K562 (cell line): ENCODE data around the gene PTPRF. TPM values are rescaled to one million over a fixed set of nuclear protein-coding genes. Genes with fewer than 3 reads are reported as not detected.
A peak's percentile ranks its signal among the peaks of the same experiment; 100 is the strongest.

ENCODE experiments used
- ATAC-seq: fragments of 200-7000 bp; cut with Tn5 transposase; 3 replicates; pipeline ENCODE4 v1.9.1; 2020; ENCODE audit warnings: moderate library complexity
- BruUV-seq: library from RNA; stranded (reverse); fragments of 400-500 nt; replicated peaks from 2 replicates; lab custom pipeline; 2021; lab: Mats Ljungman, UMichigan
- CTCF ChIA-PET: fragments of 300-600 bp; formaldehyde crosslinking; extraction: SDS; loops from one replicate; lab custom pipeline; 2021; ENCODE audit warnings: low intra/inter-chr PET ratio; lab: Yijun Ruan, JAX
- POLR2A ChIA-PET: fragments of 300-600, 350-650 bp; sonication (Branson Sonifier 250); formaldehyde crosslinking; extraction: SDS; loops from one replicate; lab custom pipeline; 2021; ENCODE audit warnings: antibody characterized with exemption, inconsistent platforms; lab: Yijun Ruan, JAX
- DNase-seq, 4 experiments: peaks; one replicate each; pipeline versions ENCODE4 v3.0.0 to v3.0.0-alpha.2; 2011 to 2018; ENCODE audit warnings: low spot score in 3 of 4, mixed read lengths in 3 of 4; ENCODE audit errors: extremely low read depth in 1 of 4
- FAIRE-seq: peaks from 2 replicates; lab custom pipeline; 2011; peaks lifted over from hg19 to GRCh38; lab: Jason Lieb, UNC
- H2AFZ ChIP-seq: 2 replicates; pipeline ENCODE4 v1.6.0; 2011; ENCODE audit warnings: low read depth, low read length, control low read depth, inconsistent platforms
- H3K27ac ChIP-seq: fragments of 200-600 bp; 3 replicates; pipeline ENCODE4 v1.8.0; 2011; ENCODE audit warnings: low read depth, mild to moderate bottlenecking, control low read depth, inconsistent platforms, low read length, moderate library complexity, mixed read lengths; ENCODE audit errors: extremely low read depth
- H3K27me3 ChIP-seq, 2 experiments: fragments of 300-600 bp in 1 of 2; 2 replicates in 1 of 2; 3 replicates in 1 of 2; pipeline versions ENCODE4 v1.6.0 to v1.8.0; 2011; ENCODE audit warnings: inconsistent platforms in 2 of 2, low read length in 2 of 2, mild to moderate bottlenecking in 1 of 2, mixed read lengths in 1 of 2, moderate library complexity in 1 of 2; ENCODE audit not compliant: control insufficient read depth in 2 of 2, insufficient read depth in 2 of 2
- H3K36me3 ChIP-seq: fragments of 300-600 bp; 3 replicates; pipeline ENCODE4 v1.8.0; 2011; ENCODE audit warnings: mild to moderate bottlenecking, low read length, inconsistent platforms; ENCODE audit not compliant: control insufficient read depth, insufficient read depth
- H3K4me1 ChIP-seq, 2 experiments: fragments of 200-600 bp in 1 of 2; replicated peaks in 1 of 2; 2 replicates in 1 of 2; 3 replicates in 1 of 2; pipeline versions ENCODE4 v1.5.1 to v1.8.0; 2011; ENCODE audit warnings: inconsistent platforms in 2 of 2, low read length in 2 of 2, mild to moderate bottlenecking in 1 of 2, mixed read lengths in 1 of 2, moderate library complexity in 1 of 2; ENCODE audit not compliant: control insufficient read depth in 2 of 2, insufficient read depth in 2 of 2
- H3K4me2 ChIP-seq: 2 replicates; pipeline ENCODE4 v1.6.1; 2011; ENCODE audit warnings: low read length, control low read depth, inconsistent platforms, mixed read lengths; ENCODE audit not compliant: insufficient read depth
- H3K4me3 ChIP-seq: fragments of 200-600 bp; sonication (generic), shearing (Covaris generic); 2 replicates; pipeline ENCODE4 v1.5.1; 2016; ENCODE audit warnings: control low read depth, inconsistent platforms
- H3K79me2 ChIP-seq: fragments of 200-600 bp; 3 replicates; pipeline ENCODE4 v1.8.0; 2011; ENCODE audit warnings: low read length, inconsistent platforms; ENCODE audit not compliant: control insufficient read depth, insufficient read depth
- H3K9ac ChIP-seq, 2 experiments: 2 replicates each; pipeline versions ENCODE4 v1.6.0 to v1.6.1; 2011; ENCODE audit warnings: low read depth in 2 of 2, low read length in 2 of 2, control low read depth in 1 of 2, inconsistent platforms in 1 of 2, mild to moderate bottlenecking in 1 of 2, mixed read lengths in 1 of 2; ENCODE audit not compliant: insufficient read depth in 1 of 2
- H3K9me1 ChIP-seq: one replicate; pipeline ENCODE4 v1.6.0; 2011; ENCODE audit warnings: inconsistent platforms, mild to moderate bottlenecking, low read length, moderate library complexity; ENCODE audit not compliant: control insufficient read depth, insufficient read depth
- H3K9me3 ChIP-seq: replicated peaks from 2 replicates; pipeline ENCODE4 v1.5.1; 2011; ENCODE audit warnings: low read depth, low read length, inconsistent platforms; ENCODE audit not compliant: control insufficient read depth, insufficient read depth
- H4K20me1 ChIP-seq: replicated peaks from 2 replicates; pipeline ENCODE4 v1.6.1; 2011; ENCODE audit warnings: low read length, inconsistent platforms, mixed read lengths; ENCODE audit not compliant: control insufficient read depth, insufficient read depth
- BCL6 ChIP-seq: fragments of 250-450 bp; sonication (Bioruptor Pico); IDR thresholded peaks from 2 replicates; pipeline ENCODE4 v1.4.0; 2020
- DIDO1 ChIP-seq: fragments of 450-650 bp; IDR thresholded peaks from 2 replicates; pipeline ENCODE4 v1.6.1; 2016; ENCODE audit warnings: low read depth, missing biosample characterization, missing genetic modification characterization
- EHMT2 ChIP-seq: fragments of 450-650 bp; IDR thresholded peaks from 2 replicates; pipeline ENCODE4 v1.6.1; 2018; ENCODE audit warnings: antibody characterized with exemption
- FIP1L1 ChIP-seq: fragments of 200-400 bp; formaldehyde crosslinking; IDR thresholded peaks from 2 replicates; pipeline ENCODE4 v1.6.1; 2018; ENCODE audit warnings: mild to moderate bottlenecking, low read depth, low read length; ENCODE audit not compliant: poor library complexity, severe bottlenecking
- FOXA1 ChIP-seq: fragments of 450-650 bp; IDR thresholded peaks from 2 replicates; pipeline ENCODE4 v1.6.1; 2016; ENCODE audit warnings: mild to moderate bottlenecking, borderline replicate concordance
- GATAD2B ChIP-seq: fragments of 450-650 bp; IDR thresholded peaks from 2 replicates; pipeline ENCODE4 v1.6.1; 2017; ENCODE audit warnings: mild to moderate bottlenecking, borderline replicate concordance
- HMGN3 ChIP-seq: IDR thresholded peaks from 2 replicates; pipeline ENCODE4 v1.6.1; 2011; ENCODE audit warnings: borderline replicate concordance, low read depth, mild to moderate bottlenecking, mixed read lengths, low read length; ENCODE audit not compliant: insufficient read length; ENCODE audit errors: extremely low read depth
- KDM4B ChIP-seq, 2 experiments: fragments of 450-650 bp in 1 of 2; sonication (generic) in 1 of 2; IDR thresholded peaks; 2 replicates each; pipeline ENCODE4 v1.6.1; 2016 to 2017; ENCODE audit warnings: borderline replicate concordance in 2 of 2, antibody characterized with exemption in 1 of 2, low read depth in 1 of 2, mild to moderate bottlenecking in 1 of 2
- L3MBTL2 ChIP-seq: fragments of 450-650 bp; IDR thresholded peaks from 2 replicates; pipeline ENCODE4 v1.6.1; 2016; ENCODE audit warnings: mild to moderate bottlenecking, moderate library complexity
- LARP7 ChIP-seq: fragments of 450-650 bp; IDR thresholded peaks from 2 replicates; pipeline ENCODE4 v1.6.1; 2016
- LCOR ChIP-seq: sonication (generic); formaldehyde crosslinking; IDR thresholded peaks from 2 replicates; pipeline ENCODE4 v1.8.0; 2022; ENCODE audit warnings: mild to moderate bottlenecking, missing genetic modification reagents
- MAX ChIP-seq: sonication (generic); formaldehyde crosslinking; IDR thresholded peaks from 2 replicates; pipeline ENCODE4 v1.9.0; 2022; ENCODE audit warnings: mild to moderate bottlenecking, missing genetic modification reagents
- MECOM ChIP-seq: fragments of 250-450 bp; sonication (Bioruptor Pico); IDR thresholded peaks from 2 replicates; pipeline ENCODE4 v1.8.0; 2022; ENCODE audit warnings: inconsistent platforms
- SRSF9 ChIP-seq: fragments of 200-400 bp; formaldehyde crosslinking; IDR thresholded peaks from 2 replicates; pipeline ENCODE4 v1.6.1; 2017; ENCODE audit warnings: low read depth, low read length, borderline replicate concordance
- U2AF2 ChIP-seq: fragments of 200-400 bp; formaldehyde crosslinking; optimal IDR thresholded peaks from 2 replicates; pipeline ENCODE3; 2017; ENCODE audit warnings: low read depth, mild to moderate bottlenecking, low read length
- USF1 ChIP-seq: sonication (generic); formaldehyde crosslinking; IDR thresholded peaks from 2 replicates; pipeline ENCODE4 v1.9.0; 2022; ENCODE audit warnings: mild to moderate bottlenecking, missing genetic modification reagents
- USF2 ChIP-seq: sonication (generic); formaldehyde crosslinking; IDR thresholded peaks from 2 replicates; pipeline ENCODE4 v1.5.0; 2020; ENCODE audit warnings: missing genetic modification reagents
- ZBTB17 ChIP-seq: fragments of 450-650 bp; formaldehyde crosslinking; IDR thresholded peaks from 2 replicates; pipeline ENCODE4 v1.4.0; 2020; ENCODE audit warnings: mild to moderate bottlenecking
- ZNF224 ChIP-seq: sonication (generic); formaldehyde crosslinking; IDR thresholded peaks from 2 replicates; pipeline ENCODE4 v1.8.0; 2022; ENCODE audit warnings: mild to moderate bottlenecking, missing genetic modification reagents
- ZNF24 ChIP-seq: fragments of 450-650 bp; IDR thresholded peaks from 2 replicates; pipeline ENCODE4 v1.6.1; 2016
- WGBS: fragments of 100-300 bp; shearing (Covaris generic); methylation state at CpG from one replicate; pipeline ENCODE4 v1.1.6; 2016; ENCODE audit warnings: low coverage, mixed read lengths; ENCODE audit not compliant: insufficient coverage; ENCODE audit errors: missing lambda C conversion rate; 5-methylcytosine and 5-hydroxymethylcytosine counted together
- in situ Hi-C: fragments of 300-500 bp; cut with MboI; formaldehyde crosslinking; loops from 4 replicates; pipeline ENCODE4 v1.15.0; 2018; ENCODE audit warnings: inconsistent platforms, mixed read lengths
- intact Hi-C: fragments of 100-400 bp; cut with micrococcal nuclease; formaldehyde crosslinking; loops from 2 replicates; pipeline ENCODE4 v1.14.2; 2022
- polyA plus RNA-seq, 8 experiments: library from polyadenylated mRNA; depleted of rRNA in 4 of 8; stranded (reverse) in 5 of 8; unstranded in 3 of 8; fragments of >200 nt; fragmentation: Nextera tagmentation in 2 of 8; fragmentation: Illumina TruSeq in 1 of 8; extraction: Ambion mirVana in 2 of 8; extraction: Trizol in 1 of 8; gene quantifications; 2 replicates each; pipeline versions ENCODE4 v1.2.1 to v1.2.3, GENCODE V29; 2011 to 2014; ENCODE audit warnings: inconsistent platforms in 1 of 8, missing spikeins in 1 of 8
- total RNA-seq, 7 experiments: library from RNA; depleted of rRNA in 6 of 7; stranded (reverse); fragments of >200 nt in 6 of 7; fragmentation: Illumina TruSeq in 2 of 7; extraction: Trizol in 2 of 7; gene quantifications; 2 replicates each; pipeline versions ENCODE4 v1.2.1 to v1.2.3, GENCODE V29; 2011 to 2021; ENCODE audit warnings: low replicate concordance in 1 of 7

PTPRF gene
- total and polyA plus RNA-seq, 9 of the 15 experiments (the other 6 are each of a cell fraction or from before 2014, with no cell fraction given) = 0.13 to 4.3 (median 1.1) TPM

- Histone ChIP-seq H3K4me3 (no peak overlapping the region), H3K9me3 (no peaks in the 10 kb centered on the region), H3K4me1 (peaks cover 0 to 14% of the 10 kb centered on the region in 2 experiments; a peak in 1 of 5 replicates), H3K36me3 (no peaks in the 10 kb centered on the region), H3K27me3 (peaks cover 37 to 89% of the 10 kb centered on the region in 2 experiments), H3K9ac (0 out of 4 replicates have a peak overlapping the region, but pooled peaks of 1 of the 2 experiments have one; percentile 20), H3K79me2 (no peaks in the 10 kb centered on the region), H4K20me1 (peaks cover 13% of the 10 kb centered on the region), H2AFZ (no peak overlapping the region), H3K9me1 (no peaks in the 10 kb centered on the region), H3K27ac (no peak overlapping the region), H3K4me2 (no peak overlapping the region)
- 5% methylated on average over 16 of the region's 16 CpGs for WGBS
- ChIA-PET POLR2A (no interaction called here), CTCF (no interaction called here)
- ATAC-seq (no peak), FAIRE-seq (no peak), DNase-seq (no peak)
- intact Hi-C loops = no loop called here
- no TSS peak for BruUV-seq
- in situ Hi-C loops = no loop called here
- TF ChIP-seq ZNF24 (no peak), HMGN3 (no peak), L3MBTL2 (0 out of 2 replicates have a peak, but pooled peaks have one; percentile 18), U2AF2 (no peak), USF1 (peak; percentile 83), KDM4B (IDR thresholded peaks at IDR 0.05; ENCODE audit: borderline replicate concordance in 2 of 2, low read depth in 1 of 2) (no peak), GATAD2B (no peak), ZBTB17 (CRISPR knock-in tag) (no peak), FIP1L1 (no peak), ZNF224 (CRISPR knock-in tag) (no peak), SRSF9 (no peak), MAX (CRISPR knock-in tag) (peak; percentile 75), BCL6 (CRISPR knock-in tag) (no peak), LARP7 (no peak), USF2 (CRISPR knock-in tag) (peak; percentile 55), LCOR (CRISPR knock-in tag) (no peak), EHMT2 (no peak), MECOM (no peak), FOXA1 (no peak), DIDO1 (no peak)
These were observed 62.4 kb downstream of the PTPRF start for GRCh38 chr1:43592974-43593683.
